ENCODE results near the gene HIPK2.

DNA sequence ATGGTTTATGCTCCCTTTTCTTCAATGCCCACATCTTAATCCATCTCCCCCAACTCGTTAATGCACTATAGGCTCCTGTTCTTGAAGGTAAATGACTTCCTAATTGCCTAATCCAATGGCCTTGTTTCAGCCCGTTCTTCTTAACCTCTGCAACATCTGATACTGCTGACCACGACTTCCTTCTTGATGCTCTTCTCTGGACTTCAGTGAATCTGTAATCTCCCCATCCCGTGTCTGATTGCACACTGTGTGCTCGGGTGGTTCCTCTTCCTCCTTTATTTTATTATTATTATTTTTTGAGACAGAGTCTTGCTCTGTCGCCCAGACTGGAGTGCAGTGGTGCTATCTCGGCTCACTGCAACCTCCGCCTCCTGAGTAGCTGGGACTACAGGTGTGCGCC lies 58.9 kb downstream of the HIPK2 start:
- TF ChIP-seq, protein P1, sequence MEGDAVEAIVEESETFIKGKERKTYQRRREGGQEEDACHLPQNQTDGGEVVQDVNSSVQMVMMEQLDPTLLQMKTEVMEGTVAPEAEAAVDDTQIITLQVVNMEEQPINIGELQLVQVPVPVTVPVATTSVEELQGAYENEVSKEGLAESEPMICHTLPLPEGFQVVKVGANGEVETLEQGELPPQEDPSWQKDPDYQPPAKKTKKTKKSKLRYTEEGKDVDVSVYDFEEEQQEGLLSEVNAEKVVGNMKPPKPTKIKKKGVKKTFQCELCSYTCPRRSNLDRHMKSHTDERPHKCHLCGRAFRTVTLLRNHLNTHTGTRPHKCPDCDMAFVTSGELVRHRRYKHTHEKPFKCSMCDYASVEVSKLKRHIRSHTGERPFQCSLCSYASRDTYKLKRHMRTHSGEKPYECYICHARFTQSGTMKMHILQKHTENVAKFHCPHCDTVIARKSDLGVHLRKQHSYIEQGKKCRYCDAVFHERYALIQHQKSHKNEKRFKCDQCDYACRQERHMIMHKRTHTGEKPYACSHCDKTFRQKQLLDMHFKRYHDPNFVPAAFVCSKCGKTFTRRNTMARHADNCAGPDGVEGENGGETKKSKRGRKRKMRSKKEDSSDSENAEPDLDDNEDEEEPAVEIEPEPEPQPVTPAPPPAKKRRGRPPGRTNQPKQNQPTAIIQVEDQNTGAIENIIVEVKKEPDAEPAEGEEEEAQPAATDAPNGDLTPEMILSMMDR (IDR thresholded peaks at IDR 0.05) = no peak
- TF ChIP-seq POLR2A (IDR thresholded peaks at IDR 0.05) = no peak
